PC-9 (cell line): Measurements from ENCODE around the gene LZTS3. TPM values are rescaled to one million over a fixed set of nuclear protein-coding genes. Genes with fewer than 3 reads are reported as not detected.

Source experiments
- BruUV-seq: library from RNA; stranded (reverse); fragments of 400-500 nt; replicated peaks from 2 replicates; lab custom pipeline; 2021; lab: Mats Ljungman, UMichigan
- CTCF ChIA-PET: fragments of 300-600 bp; sonication (Branson Sonifier 250); formaldehyde crosslinking; loops from one replicate; lab custom pipeline; 2022; ENCODE audit warnings: antibody characterized with exemption; lab: Charles Lee
- POLR2A ChIA-PET: fragments of 300-600 bp; sonication (Branson Sonifier 250); formaldehyde crosslinking; loops from one replicate; lab custom pipeline; 2022; ENCODE audit warnings: antibody characterized with exemption; ENCODE audit not compliant: unreplicated experiment; lab: Charles Lee
- DNase-seq, 2 experiments: peaks; one replicate each; pipeline versions ENCODE4 v3.0.0 to v3.0.0-alpha.2; 2015 to 2022; ENCODE audit warnings: mixed read lengths in 1 of 2
- H2AFZ ChIP-seq: fragments of 200-600 bp; sonication (generic); 2 replicates; pipeline ENCODE4 v1.8.1; 2017; ENCODE audit warnings: antibody characterized with exemption
- H3F3A ChIP-seq: fragments of 200-600 bp; sonication (generic); 2 replicates; pipeline ENCODE4 v1.8.1; 2017; ENCODE audit warnings: antibody characterized with exemption, mild to moderate bottlenecking, low read depth; ENCODE audit not compliant: insufficient read depth
- H3K27ac ChIP-seq: fragments of 200-600 bp; sonication (generic); 2 replicates; pipeline ENCODE4 v1.6.1; 2016; ENCODE audit warnings: mixed run types
- H3K27me3 ChIP-seq: fragments of 200-600 bp; sonication (generic); 2 replicates; pipeline ENCODE4 v1.6.1; 2016; ENCODE audit warnings: low read depth, mixed run types; ENCODE audit not compliant: insufficient read depth
- H3K36me3 ChIP-seq: fragments of 200-600 bp; sonication (generic); 2 replicates; pipeline ENCODE4 v1.6.1; 2016; ENCODE audit warnings: low read depth, mixed run types
- H3K4me1 ChIP-seq: fragments of 200-600 bp; sonication (generic); replicated peaks from 2 replicates; pipeline ENCODE4 v1.6.1; 2016; ENCODE audit warnings: mixed run types; ENCODE audit not compliant: insufficient read depth
- H3K4me2 ChIP-seq: fragments of 200-600 bp; sonication (generic); 2 replicates; pipeline ENCODE4 v1.6.1; 2017; ENCODE audit warnings: mixed run types
- H3K4me3 ChIP-seq: fragments of 200-600 bp; sonication (generic); 2 replicates; pipeline ENCODE4 v1.6.1; 2016; ENCODE audit warnings: mixed run types
- H3K79me2 ChIP-seq: fragments of 200-600 bp; sonication (generic); 2 replicates; pipeline ENCODE4 v1.6.1; 2017; ENCODE audit warnings: low read depth, mixed run types
- H3K9me2 ChIP-seq: fragments of 200-600 bp; sonication (generic); 2 replicates; pipeline ENCODE4 v1.8.1; 2017; ENCODE audit warnings: mild to moderate bottlenecking; ENCODE audit not compliant: insufficient read depth
- H3K9me3 ChIP-seq: fragments of 200-600 bp; sonication (generic); 2 replicates; pipeline ENCODE4 v1.8.1; 2016; ENCODE audit warnings: low read depth; ENCODE audit not compliant: insufficient read depth
- H4K20me1 ChIP-seq: fragments of 200-600 bp; sonication (generic); 2 replicates; pipeline ENCODE4 v1.8.1; 2017; ENCODE audit not compliant: insufficient read depth
- EZH2 ChIP-seq: fragments of 200-600 bp; sonication (generic); IDR thresholded peaks from 2 replicates; pipeline ENCODE4 v1.8.0; 2017; ENCODE audit warnings: antibody characterized with exemption, low read depth
- intact Hi-C: fragments of 100-400 bp; cut with micrococcal nuclease; formaldehyde crosslinking; loops from one replicate; pipeline ENCODE4 v1.10.0; 2022; ENCODE audit not compliant: unreplicated experiment
- total RNA-seq: library from RNA; stranded (reverse); gene quantifications from 2 replicates; pipeline ENCODE4 v1.2.3, GENCODE V29; 2021
- TF ChIP-seq, protein P1 (sequence below): fragments of 200-600 bp; sonication (generic); conservative IDR thresholded peaks from 2 replicates; pipeline ENCODE4 v1.6.1; 2017; ENCODE audit warnings: mixed run types, antibody characterized with exemption, mild to moderate bottlenecking, moderate library complexity

Gene LZTS3
- total RNA-seq, 1 experiment from 2014 or later, result 10.4 TPM

DNA sequence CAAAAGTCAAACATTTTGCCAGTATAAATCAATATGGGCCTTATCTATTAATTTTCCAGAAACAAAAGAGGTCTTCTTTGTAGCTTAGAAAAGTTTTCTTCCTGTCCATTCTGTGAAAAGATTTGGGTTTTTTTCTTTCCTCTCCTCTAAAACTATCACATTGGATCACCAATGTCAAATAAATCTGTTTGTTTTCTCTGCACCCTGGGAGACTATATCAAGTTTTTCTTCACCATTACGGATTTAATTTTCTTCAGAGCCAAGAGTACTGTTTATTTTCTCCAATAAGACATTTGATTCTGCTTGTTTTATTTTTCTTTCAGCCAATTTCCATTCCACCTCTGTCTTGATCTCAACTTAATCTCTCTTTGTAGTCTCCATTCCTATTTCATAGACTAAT lies 1.9 kb upstream of the LZTS3 start:
- ChIA-PET CTCF (no interaction called here), POLR2A (no interaction called here)
- H3K4me1 ChIP-seq, result peaks cover 13% of the 10 kb centered on the region
- H3K9me3 ChIP-seq, result no peaks in the 10 kb centered on the region
- no TSS peak for BruUV-seq
- H3K9me2 ChIP-seq, result no peaks in the 10 kb centered on the region
- intact Hi-C loops, result no loop called here
- peak overlapping the region; percentile 39 for H3K27ac ChIP-seq
- no peaks in the 10 kb centered on the region for H4K20me1 ChIP-seq
- no peaks in the 10 kb centered on the region for H3K27me3 ChIP-seq
- DNase-seq, result no peak
- peaks cover 8% of the 10 kb centered on the region for H3F3A ChIP-seq
- H2AFZ ChIP-seq, result no peak overlapping the region
- no peaks in the 10 kb centered on the region for H3K36me3 ChIP-seq
- peak overlapping the region; percentile 80 for H3K4me2 ChIP-seq
- no peaks in the 10 kb centered on the region for H3K79me2 ChIP-seq
- TF ChIP-seq, protein P1, sequence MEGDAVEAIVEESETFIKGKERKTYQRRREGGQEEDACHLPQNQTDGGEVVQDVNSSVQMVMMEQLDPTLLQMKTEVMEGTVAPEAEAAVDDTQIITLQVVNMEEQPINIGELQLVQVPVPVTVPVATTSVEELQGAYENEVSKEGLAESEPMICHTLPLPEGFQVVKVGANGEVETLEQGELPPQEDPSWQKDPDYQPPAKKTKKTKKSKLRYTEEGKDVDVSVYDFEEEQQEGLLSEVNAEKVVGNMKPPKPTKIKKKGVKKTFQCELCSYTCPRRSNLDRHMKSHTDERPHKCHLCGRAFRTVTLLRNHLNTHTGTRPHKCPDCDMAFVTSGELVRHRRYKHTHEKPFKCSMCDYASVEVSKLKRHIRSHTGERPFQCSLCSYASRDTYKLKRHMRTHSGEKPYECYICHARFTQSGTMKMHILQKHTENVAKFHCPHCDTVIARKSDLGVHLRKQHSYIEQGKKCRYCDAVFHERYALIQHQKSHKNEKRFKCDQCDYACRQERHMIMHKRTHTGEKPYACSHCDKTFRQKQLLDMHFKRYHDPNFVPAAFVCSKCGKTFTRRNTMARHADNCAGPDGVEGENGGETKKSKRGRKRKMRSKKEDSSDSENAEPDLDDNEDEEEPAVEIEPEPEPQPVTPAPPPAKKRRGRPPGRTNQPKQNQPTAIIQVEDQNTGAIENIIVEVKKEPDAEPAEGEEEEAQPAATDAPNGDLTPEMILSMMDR, result no peak
- TF ChIP-seq EZH2, result no peak
- peak overlapping the region; percentile 99; the same call in 1 of the 2 replicates for H3K4me3 ChIP-seq

DNA sequence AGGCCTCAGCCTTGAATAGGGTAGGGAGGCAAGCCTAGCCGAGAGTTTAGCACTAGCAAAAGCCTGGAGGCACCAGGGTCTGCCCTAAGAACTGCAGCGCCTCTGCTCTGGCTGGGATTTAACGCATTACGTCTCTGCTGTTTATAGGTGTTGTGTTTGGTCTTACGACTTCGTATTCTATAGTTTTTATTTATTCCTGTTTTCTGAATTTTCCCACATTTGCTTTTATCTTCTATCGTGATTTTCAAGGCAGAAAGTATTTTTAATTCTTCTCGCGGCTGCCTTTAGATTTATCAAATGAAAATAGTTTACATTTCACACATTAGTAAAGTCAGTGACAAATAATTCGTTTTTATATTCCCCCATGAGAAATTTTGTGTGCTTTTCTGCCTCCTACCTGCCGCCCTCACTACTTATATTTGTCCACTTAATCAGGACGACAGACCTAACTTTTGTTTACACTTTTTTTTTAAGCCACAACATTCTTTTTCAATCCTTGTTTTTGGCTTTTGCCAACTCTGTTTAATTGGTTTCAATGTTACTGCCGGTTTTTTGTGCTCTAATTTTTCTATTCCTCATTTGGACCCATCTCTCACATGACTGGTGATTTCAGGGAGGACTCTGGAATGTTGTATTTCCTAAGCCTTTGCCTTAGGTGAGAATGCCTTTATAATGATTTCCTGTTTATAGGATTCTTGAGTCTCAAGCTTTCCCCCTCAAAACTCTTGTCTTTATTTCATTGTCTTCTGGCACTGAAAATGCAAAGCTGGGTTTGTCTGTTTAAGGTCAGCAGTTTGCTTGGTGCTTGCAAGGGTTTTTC lies 1.3 kb upstream of the LZTS3 start:
- CTCF ChIA-PET, result no interaction called here

DNA sequence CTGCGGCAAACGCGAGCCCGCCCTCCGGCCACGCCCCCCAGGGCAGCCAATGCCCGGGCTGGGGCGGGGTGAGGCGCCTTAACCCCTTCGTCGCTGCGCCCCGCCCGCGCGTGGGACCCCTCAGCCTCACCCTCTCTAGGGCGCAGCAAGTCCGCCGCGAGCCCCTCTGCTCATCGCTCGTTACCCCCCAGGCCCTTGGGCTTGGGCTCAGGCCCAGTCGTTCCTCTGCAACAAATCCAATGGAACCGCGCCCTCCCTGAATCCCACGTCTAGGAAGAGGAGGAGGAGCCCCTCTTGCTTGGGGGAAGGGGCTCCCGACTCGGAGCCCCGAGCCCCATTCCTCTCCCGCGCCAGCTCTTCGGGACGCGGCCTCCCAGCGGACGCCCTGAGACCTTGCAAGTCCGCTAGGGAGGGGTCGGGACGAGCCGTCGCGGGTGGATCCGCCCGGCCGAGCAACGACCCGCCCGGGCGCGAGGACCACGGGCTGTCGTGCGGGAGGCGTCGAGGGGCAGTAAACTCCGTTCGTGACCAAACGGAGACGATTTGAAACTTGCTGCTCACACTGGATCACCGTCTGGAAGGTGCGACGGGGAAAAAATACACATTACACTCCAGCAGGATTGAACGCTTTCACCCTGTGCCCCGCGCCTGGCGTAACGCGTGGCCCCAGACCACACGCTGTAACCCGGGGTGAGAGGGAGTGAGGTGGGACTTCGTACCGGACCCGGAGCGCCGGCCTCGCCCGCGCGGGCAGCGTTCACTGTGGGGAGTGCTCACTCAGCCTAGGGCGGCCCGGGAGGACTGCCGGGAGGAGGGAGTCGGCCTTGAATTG lies 477 bp upstream of the LZTS3 start:
- peak; percentile 46 to 88 for DNase-seq
- no peaks in the 10 kb centered on the region for H4K20me1 ChIP-seq
- BruUV-seq, result TSS peak; percentile 50
- intact Hi-C loops, result no loop called here
- no peaks in the 10 kb centered on the region for H3K9me2 ChIP-seq
- no peaks in the 10 kb centered on the region for H3K9me3 ChIP-seq
- peak overlapping the region; percentile 99 for H3K4me3 ChIP-seq
- H3K36me3 ChIP-seq, result no peaks in the 10 kb centered on the region
- H3K27me3 ChIP-seq, result no peaks in the 10 kb centered on the region
- peaks cover 8% of the 10 kb centered on the region for H3F3A ChIP-seq
- H3K4me2 ChIP-seq, result peak overlapping the region; percentile 80
- no peak for TF ChIP-seq EZH2
- TF ChIP-seq, protein P1, result no peak
- no peak overlapping the region for H3K27ac ChIP-seq
- H3K79me2 ChIP-seq, result no peaks in the 10 kb centered on the region
- ChIA-PET POLR2A (no interaction called here), CTCF (no interaction called here)
- H2AFZ ChIP-seq, result peak overlapping the region; percentile 94
- peaks cover 13% of the 10 kb centered on the region for H3K4me1 ChIP-seq

More for the DNA sequence above, 1.3 kb upstream of the LZTS3 start:
- Histone ChIP-seq H3K27me3 (no peaks in the 10 kb centered on the region), H2AFZ (peak overlapping the region; percentile 94), H4K20me1 (no peaks in the 10 kb centered on the region), H3K4me3 (peak overlapping the region; percentile 99), H3F3A (peaks cover 8% of the 10 kb centered on the region), H3K36me3 (no peaks in the 10 kb centered on the region), H3K9me3 (no peaks in the 10 kb centered on the region), H3K9me2 (no peaks in the 10 kb centered on the region), H3K4me1 (peaks cover 13% of the 10 kb centered on the region), H3K27ac (peak overlapping the region; percentile 39), H3K79me2 (no peaks in the 10 kb centered on the region), H3K4me2 (peak overlapping the region; percentile 80)
- TF ChIP-seq, protein P1, result no peak
- TF ChIP-seq EZH2, result no peak
- POLR2A ChIA-PET, result no interaction called here
- DNase-seq, result peak in 1 of 2 experiments; percentile 38
- intact Hi-C loops, result no loop called here
- BruUV-seq, result no TSS peak
